IPS-18c (cell line): Measurements from ENCODE around the gene ZMYND15.
A peak's percentile ranks its signal among the peaks of the same experiment; 100 is the strongest.

Experiments used
- H3K4me3 ChIP-seq: 2 replicates; pipeline ENCODE4 v1.7.0; 2013; ENCODE audit warnings: low read depth, mild to moderate bottlenecking, low read length, moderate library complexity; ENCODE audit not compliant: insufficient read depth
- H3K9me3 ChIP-seq: one replicate; pipeline ENCODE4 v1.6.1; 2013; ENCODE audit warnings: mild to moderate bottlenecking, low read length, moderate library complexity; ENCODE audit not compliant: control insufficient read depth, insufficient read depth

Gene ZMYND15

GRCh38 chr17:4789951-4790704, 50.5 kb downstream of the ZMYND15 start:
- no peaks in the 10 kb centered on the region for H3K9me3 ChIP-seq
- peak overlapping the region; percentile 80 for H3K4me3 ChIP-seq

DNA sequence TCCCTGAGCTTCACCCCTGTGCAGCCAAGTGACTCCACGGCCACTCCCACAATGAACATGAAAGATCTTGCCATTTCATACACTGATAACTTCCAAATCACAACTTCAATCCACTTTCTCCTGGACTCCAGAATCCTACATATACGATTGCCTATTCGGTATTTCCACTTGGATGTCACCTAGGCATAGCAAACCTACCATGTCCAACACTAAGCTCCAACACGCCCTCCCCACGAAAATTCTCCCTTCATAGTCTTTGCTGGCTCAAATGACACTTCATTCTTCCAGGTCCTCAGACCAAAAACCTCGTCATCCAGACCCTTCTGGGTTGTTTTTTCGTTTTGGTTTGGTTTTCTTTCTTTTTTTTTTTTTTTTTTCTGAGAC, 51.1 kb downstream of the ZMYND15 start:
- H3K4me3 ChIP-seq = peak overlapping the region; percentile 80
- no peaks in the 10 kb centered on the region for H3K9me3 ChIP-seq

DNA sequence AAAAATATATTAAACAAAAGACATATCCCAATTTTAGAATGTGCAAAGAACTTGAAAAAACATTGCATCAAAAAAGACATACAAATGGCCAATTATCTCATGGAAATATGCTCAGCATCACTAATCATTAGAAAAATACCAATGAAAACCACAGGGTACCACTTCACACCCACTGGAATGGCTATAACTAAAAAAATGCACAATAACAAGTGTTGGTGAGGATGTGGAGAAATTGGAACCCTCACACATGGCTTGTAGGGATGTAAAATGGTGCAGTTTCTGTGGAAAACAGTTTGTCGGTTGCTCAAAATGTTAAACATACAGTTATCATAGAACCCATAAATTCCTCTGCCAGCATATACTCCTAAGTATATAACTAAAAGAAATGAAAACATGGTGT, 55.5 kb downstream of the ZMYND15 start:
- no peak overlapping the region for H3K4me3 ChIP-seq
- no peaks in the 10 kb centered on the region for H3K9me3 ChIP-seq
